Measurements from ENCODE around the gene SECTM1. TPM values are rescaled to one million over a fixed set of nuclear protein-coding genes. Genes with fewer than 3 reads are reported as not detected.

The SECTM1 gene
- total and polyA plus RNA-seq, 2 experiments from 2014 or later: 0.21 to 1.3 TPM

- Histone ChIP-seq H3F3A (replicated peaks; ENCODE audit: low read depth) (peaks cover 14% of the 10 kb centered on the region), H3K9me2 (ENCODE audit: insufficient read depth) (no peaks in the 10 kb centered on the region), H3K36me3 (ENCODE audit: insufficient read depth) (no peaks in the 10 kb centered on the region), H3K27me3 (ENCODE audit: insufficient read depth) (no peaks in the 10 kb centered on the region), H3K79me2 (replicated peaks; ENCODE audit: insufficient read depth) (no peaks in the 10 kb centered on the region), H2AFZ (no peak overlapping the region), H3K27ac (ENCODE audit: low read depth) (no peak overlapping the region), H3K4me2 (no peak overlapping the region), H3K4me1 (ENCODE audit: insufficient read depth) (no peaks in the 10 kb centered on the region), H3K4me3 (no peak overlapping the region), H4K20me1 (replicated peaks; ENCODE audit: insufficient read depth) (no peaks in the 10 kb centered on the region)
- no peak overlapping the region for H3K27ac Mint-ChIP-seq
- peaks cover 15% of the 10 kb centered on the region for H3K27me3 Mint-ChIP-seq (ENCODE audit: insufficient read depth, low read depth, poor library complexity)
- no peaks in the 10 kb centered on the region for H3K36me3 Mint-ChIP-seq (ENCODE audit: low read depth)
- DNase-seq (ENCODE audit: low spot score): no peak
- no peak for TF ChIP-seq ZNF331 (CRISPR knock-in tag; IDR thresholded peaks at IDR 0.05; ENCODE audit: low read depth)
- no peak for TF ChIP-seq ETS1 (IDR thresholded peaks at IDR 0.05)
- TF ChIP-seq, protein P1, sequence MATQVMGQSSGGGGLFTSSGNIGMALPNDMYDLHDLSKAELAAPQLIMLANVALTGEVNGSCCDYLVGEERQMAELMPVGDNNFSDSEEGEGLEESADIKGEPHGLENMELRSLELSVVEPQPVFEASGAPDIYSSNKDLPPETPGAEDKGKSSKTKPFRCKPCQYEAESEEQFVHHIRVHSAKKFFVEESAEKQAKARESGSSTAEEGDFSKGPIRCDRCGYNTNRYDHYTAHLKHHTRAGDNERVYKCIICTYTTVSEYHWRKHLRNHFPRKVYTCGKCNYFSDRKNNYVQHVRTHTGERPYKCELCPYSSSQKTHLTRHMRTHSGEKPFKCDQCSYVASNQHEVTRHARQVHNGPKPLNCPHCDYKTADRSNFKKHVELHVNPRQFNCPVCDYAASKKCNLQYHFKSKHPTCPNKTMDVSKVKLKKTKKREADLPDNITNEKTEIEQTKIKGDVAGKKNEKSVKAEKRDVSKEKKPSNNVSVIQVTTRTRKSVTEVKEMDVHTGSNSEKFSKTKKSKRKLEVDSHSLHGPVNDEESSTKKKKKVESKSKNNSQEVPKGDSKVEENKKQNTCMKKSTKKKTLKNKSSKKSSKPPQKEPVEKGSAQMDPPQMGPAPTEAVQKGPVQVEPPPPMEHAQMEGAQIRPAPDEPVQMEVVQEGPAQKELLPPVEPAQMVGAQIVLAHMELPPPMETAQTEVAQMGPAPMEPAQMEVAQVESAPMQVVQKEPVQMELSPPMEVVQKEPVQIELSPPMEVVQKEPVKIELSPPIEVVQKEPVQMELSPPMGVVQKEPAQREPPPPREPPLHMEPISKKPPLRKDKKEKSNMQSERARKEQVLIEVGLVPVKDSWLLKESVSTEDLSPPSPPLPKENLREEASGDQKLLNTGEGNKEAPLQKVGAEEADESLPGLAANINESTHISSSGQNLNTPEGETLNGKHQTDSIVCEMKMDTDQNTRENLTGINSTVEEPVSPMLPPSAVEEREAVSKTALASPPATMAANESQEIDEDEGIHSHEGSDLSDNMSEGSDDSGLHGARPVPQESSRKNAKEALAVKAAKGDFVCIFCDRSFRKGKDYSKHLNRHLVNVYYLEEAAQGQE (IDR thresholded peaks at IDR 0.05; ENCODE audit: unreplicated experiment): no peak
- TF ChIP-seq CREB1 (CRISPR knock-in tag; IDR thresholded peaks at IDR 0.05; ENCODE audit: low read depth): no peak
- no peak for TF ChIP-seq NANOG (IDR thresholded peaks at IDR 0.05; ENCODE audit: borderline replicate concordance)
- TF ChIP-seq EZH2phosphoT487 (IDR thresholded peaks at IDR 0.05; ENCODE audit: unreplicated experiment): no peak
- TF ChIP-seq JUNB (IDR thresholded peaks at IDR 0.05; ENCODE audit: unreplicated experiment): no peak
- no peak for TF ChIP-seq EZH2 (IDR thresholded peaks at IDR 0.05; ENCODE audit: low read depth, unreplicated experiment)
- TF ChIP-seq STAT1 (IDR thresholded peaks at IDR 0.05; ENCODE audit: unreplicated experiment): no peak
- no peak for TF ChIP-seq ZNF114 (CRISPR knock-in tag; IDR thresholded peaks at IDR 0.05)
- no peak for TF ChIP-seq POLR2AphosphoS5 (IDR thresholded peaks at IDR 0.05; ENCODE audit: low read depth)
- TF ChIP-seq CTCF (conservative IDR thresholded peaks at IDR 0.05; ENCODE audit: low read depth in 2 of 2): no peak
- no peaks in the 10 kb centered on the region for H3K9me3 Mint-ChIP-seq
- H3K4me3 Mint-ChIP-seq: no peak overlapping the region
- H3K4me1 Mint-ChIP-seq: peaks cover 9% of the 10 kb centered on the region; the same call in 2 of the 3 replicates
- ATAC-seq: no peak
These were observed 16.7 kb downstream of the SECTM1 start for GRCh38 chr17:82316651-82317393.
